Measurements from ENCODE around the gene RNF208. TPM values are rescaled to one million over a fixed set of nuclear protein-coding genes. Genes with fewer than 3 reads are reported as not detected.

RNF208 gene
- polyA plus RNA-seq, 1 of the 3 experiments (the other 2 are of a cell fraction) = 2.7 TPM

DNA sequence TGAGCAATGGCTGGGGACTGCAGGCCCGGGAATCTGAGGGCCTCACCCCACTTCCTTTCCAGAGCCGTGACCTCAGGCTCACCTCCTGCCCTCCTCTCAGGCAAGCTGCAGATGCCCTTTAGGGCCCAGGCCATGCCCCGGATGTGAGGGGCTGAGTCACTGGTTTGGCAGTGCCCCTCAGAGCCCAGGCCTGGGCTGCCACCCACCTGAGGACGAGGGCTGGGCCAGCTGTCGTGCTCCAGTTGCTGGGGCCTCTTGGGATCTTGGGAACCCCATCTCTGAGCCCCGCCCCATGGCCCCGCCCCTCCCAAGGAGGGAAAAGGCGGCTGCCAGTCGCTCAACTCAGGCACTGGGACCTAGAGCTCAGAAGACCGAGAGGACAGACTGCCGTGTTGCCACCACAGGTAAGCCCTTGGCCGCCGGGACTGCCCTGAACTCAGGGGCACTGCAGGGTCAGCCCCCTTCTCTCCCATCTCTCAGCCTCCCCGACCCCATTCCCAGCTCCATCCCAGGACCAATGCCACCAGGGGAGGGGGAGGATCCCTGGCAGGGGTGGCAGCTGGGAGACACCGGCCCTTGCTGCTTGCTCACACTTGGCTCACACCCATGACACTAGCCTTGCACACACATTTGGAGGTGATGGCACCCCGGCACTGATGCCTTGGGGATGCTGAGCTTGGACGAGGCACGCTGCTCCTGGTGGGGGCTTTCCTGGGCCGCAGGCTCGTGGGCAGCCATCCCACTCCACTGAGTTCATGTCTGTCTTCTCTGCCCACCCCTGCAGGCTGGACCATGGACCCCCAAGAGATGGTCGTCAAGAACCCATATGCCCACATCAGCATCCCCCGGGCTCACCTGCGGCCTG is 3.0 kb upstream of the RNF208 start, which contains the start of gene CYSRT1 (continued):
- TF ChIP-seq, protein P1, sequence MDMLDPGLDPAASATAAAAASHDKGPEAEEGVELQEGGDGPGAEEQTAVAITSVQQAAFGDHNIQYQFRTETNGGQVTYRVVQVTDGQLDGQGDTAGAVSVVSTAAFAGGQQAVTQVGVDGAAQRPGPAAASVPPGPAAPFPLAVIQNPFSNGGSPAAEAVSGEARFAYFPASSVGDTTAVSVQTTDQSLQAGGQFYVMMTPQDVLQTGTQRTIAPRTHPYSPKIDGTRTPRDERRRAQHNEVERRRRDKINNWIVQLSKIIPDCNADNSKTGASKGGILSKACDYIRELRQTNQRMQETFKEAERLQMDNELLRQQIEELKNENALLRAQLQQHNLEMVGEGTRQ (IDR thresholded peaks at IDR 0.05; ENCODE audit: borderline replicate concordance, low read depth, low read length) = no peak

DNA sequence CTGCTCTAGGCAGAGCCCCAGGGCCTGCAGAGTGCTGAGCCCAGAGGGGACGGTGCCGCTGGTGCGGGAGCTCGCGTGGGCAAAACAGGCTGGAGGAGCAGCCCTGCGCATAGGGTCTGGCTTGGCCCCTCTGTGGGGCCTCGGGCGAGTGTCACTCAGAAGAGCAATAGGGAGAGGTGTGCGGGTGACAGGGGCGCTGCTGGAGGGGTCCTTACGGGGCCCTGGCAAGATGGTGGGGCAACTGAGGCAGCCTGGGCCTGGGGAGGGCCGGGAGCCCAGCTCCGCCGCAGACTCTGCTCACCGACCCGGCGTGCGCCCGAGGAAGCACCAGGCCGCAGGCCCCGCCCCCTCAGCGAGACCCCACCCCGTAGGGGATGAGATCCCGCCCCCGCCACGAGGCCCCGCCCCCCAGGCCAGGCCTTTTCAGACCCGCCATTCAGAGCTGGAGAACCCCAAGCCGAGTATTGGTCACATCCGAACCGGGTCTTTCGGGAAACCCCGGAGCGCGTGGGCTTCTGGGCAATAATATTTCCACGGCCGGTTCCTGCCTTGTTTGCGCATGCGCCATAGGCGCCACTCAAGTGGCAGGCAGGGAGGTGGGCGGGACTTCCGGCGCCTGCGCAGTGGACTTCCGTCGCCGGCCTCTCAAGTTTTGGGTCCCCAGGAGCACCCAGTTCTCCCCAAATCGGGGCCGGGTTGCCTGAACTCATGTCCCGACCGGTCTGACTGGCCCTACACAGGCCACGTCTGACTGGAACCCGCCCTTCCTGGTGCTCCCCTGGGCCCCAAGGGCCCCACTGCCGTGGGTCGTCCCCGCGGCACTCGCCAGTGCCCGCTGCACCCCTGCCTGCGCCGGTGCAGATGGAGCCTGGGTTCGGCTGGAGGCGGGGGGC is 1.3 kb upstream of the RNF208 start:
- peak overlapping the region; percentile 75 to 86 for H3K27ac ChIP-seq (ENCODE audit: low read depth in 2 of 2, low read length in 1 of 2)
- no peaks in the 10 kb centered on the region for H3K36me3 ChIP-seq (replicated peaks in 1 of 2; ENCODE audit: control insufficient read depth in 1 of 2, insufficient read depth in 2 of 2, low read length in 1 of 2)
- peak overlapping the region; percentile 82 for H3K9ac ChIP-seq
- H3K9me3 ChIP-seq = no peaks in the 10 kb centered on the region
- no peaks in the 10 kb centered on the region for H3K79me2 ChIP-seq (ENCODE audit: insufficient read depth)
- ChIA-PET CTCF (interaction anchor here (0.6 to 7.7 kb wide), 10 partner anchors 14 to 177 kb away, joined by 3 to 95 read pairs (median 5); partner anchors contain the start of genes ANAPC2, NELFB, NPDC1 and SSNA1), POLR2A (interaction anchor here (0.8 to 3.4 kb wide), 9 partner anchors 17 to 136 kb away, joined by 3 to 18 read pairs (median 4); partner anchors contain the start of genes ANAPC2, MAN1B1, NDOR1 and SSNA1)
- peak overlapping the region; percentile 69 to 92 for H3K4me3 ChIP-seq (ENCODE audit: low read depth in 2 of 2, low read length in 1 of 2)
- peak overlapping the region; percentile 91 for H2AFZ ChIP-seq (ENCODE audit: low read depth)
- 2% methylated on average over 20 of the region's 63 CpGs for WGBS (ENCODE audit: low lambda C conversion rate)
- peak overlapping the region; percentile 99 for H3K4me2 ChIP-seq
- peaks cover 16% of the 10 kb centered on the region for H3F3A ChIP-seq (replicated peaks; ENCODE audit: insufficient read depth)
- DNase-seq = peak; percentile 99
- no peaks in the 10 kb centered on the region for H3K9me2 ChIP-seq
- H3K4me1 ChIP-seq (ENCODE audit: control insufficient read depth in 1 of 2, insufficient read depth in 2 of 2, low read depth in 1 of 2, low read length in 1 of 2) = peaks cover 5 to 41% of the 10 kb centered on the region in 2 experiments; a peak in 1 of 4 replicates
- no peaks in the 10 kb centered on the region for H3K27me3 ChIP-seq (ENCODE audit: insufficient read depth)
- TF ChIP-seq, protein P2, sequence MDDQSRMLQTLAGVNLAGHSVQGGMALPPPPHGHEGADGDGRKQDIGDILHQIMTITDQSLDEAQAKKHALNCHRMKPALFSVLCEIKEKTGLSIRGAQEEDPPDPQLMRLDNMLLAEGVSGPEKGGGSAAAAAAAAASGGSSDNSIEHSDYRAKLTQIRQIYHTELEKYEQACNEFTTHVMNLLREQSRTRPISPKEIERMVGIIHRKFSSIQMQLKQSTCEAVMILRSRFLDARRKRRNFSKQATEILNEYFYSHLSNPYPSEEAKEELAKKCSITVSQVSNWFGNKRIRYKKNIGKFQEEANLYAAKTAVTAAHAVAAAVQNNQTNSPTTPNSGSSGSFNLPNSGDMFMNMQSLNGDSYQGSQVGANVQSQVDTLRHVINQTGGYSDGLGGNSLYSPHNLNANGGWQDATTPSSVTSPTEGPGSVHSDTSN (IDR thresholded peaks at IDR 0.05) = peak; percentile 62
- peak; percentile 79 for TF ChIP-seq CHD2 (IDR thresholded peaks at IDR 0.05; ENCODE audit: low read length, partially characterized antibody)
- TF ChIP-seq SMC3 (IDR thresholded peaks at IDR 0.05; ENCODE audit: low read depth, low read length) = no peak
- no peak for TF ChIP-seq FOSL2 (IDR thresholded peaks at IDR 0.05; ENCODE audit: borderline replicate concordance, low read depth)
- TF ChIP-seq NFIC (IDR thresholded peaks at IDR 0.05; ENCODE audit: borderline replicate concordance) = no peak
- TF ChIP-seq POLR2AphosphoS5 (IDR thresholded peaks at IDR 0.05; ENCODE audit: low read depth, low read length) = peak; percentile 65
- peak; percentile 90 for TF ChIP-seq GABPA (IDR thresholded peaks at IDR 0.05; ENCODE audit: low read depth)
- TF ChIP-seq MEF2A (IDR thresholded peaks at IDR 0.05; ENCODE audit: borderline replicate concordance, low read depth) = no peak
- peak; percentile 81 for TF ChIP-seq NRF1 (IDR thresholded peaks at IDR 0.05; ENCODE audit: low read depth, low read length)
- no peak for TF ChIP-seq TCF12 (IDR thresholded peaks at IDR 0.05)
- no peak for TF ChIP-seq RCOR1 (IDR thresholded peaks at IDR 0.05; ENCODE audit: low read length)
- TF ChIP-seq SIN3A (IDR thresholded peaks at IDR 0.05; ENCODE audit: borderline replicate concordance, low read depth, low read length) = 0 out of 2 replicates have a peak, but pooled peaks have one; percentile 34
- no peak for TF ChIP-seq GATA2 (CRISPR knock-in tag; IDR thresholded peaks at IDR 0.05)
- TF ChIP-seq JUND (IDR thresholded peaks at IDR 0.05) = peak; percentile 35; the same call in 1 of the 2 replicates
- TF ChIP-seq, protein P3, sequence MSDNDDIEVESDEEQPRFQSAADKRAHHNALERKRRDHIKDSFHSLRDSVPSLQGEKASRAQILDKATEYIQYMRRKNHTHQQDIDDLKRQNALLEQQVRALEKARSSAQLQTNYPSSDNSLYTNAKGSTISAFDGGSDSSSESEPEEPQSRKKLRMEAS (IDR thresholded peaks at IDR 0.05; ENCODE audit: low read depth) = peak; percentile 54; the same call in 1 of the 2 replicates
- TF ChIP-seq, protein P4, sequence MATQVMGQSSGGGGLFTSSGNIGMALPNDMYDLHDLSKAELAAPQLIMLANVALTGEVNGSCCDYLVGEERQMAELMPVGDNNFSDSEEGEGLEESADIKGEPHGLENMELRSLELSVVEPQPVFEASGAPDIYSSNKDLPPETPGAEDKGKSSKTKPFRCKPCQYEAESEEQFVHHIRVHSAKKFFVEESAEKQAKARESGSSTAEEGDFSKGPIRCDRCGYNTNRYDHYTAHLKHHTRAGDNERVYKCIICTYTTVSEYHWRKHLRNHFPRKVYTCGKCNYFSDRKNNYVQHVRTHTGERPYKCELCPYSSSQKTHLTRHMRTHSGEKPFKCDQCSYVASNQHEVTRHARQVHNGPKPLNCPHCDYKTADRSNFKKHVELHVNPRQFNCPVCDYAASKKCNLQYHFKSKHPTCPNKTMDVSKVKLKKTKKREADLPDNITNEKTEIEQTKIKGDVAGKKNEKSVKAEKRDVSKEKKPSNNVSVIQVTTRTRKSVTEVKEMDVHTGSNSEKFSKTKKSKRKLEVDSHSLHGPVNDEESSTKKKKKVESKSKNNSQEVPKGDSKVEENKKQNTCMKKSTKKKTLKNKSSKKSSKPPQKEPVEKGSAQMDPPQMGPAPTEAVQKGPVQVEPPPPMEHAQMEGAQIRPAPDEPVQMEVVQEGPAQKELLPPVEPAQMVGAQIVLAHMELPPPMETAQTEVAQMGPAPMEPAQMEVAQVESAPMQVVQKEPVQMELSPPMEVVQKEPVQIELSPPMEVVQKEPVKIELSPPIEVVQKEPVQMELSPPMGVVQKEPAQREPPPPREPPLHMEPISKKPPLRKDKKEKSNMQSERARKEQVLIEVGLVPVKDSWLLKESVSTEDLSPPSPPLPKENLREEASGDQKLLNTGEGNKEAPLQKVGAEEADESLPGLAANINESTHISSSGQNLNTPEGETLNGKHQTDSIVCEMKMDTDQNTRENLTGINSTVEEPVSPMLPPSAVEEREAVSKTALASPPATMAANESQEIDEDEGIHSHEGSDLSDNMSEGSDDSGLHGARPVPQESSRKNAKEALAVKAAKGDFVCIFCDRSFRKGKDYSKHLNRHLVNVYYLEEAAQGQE (IDR thresholded peaks at IDR 0.05; ENCODE audit: low read depth, low read length) = no peak
- peak; percentile 47; the same call in 1 of the 2 replicates for TF ChIP-seq YY1 (IDR thresholded peaks at IDR 0.05; ENCODE audit: low read depth)
- TF ChIP-seq TAF1 (IDR thresholded peaks at IDR 0.05; ENCODE audit: borderline replicate concordance, low read depth, low read length) = peak; percentile 62; the same call in 1 of the 2 replicates
- TF ChIP-seq TEAD4 (IDR thresholded peaks at IDR 0.05; ENCODE audit: borderline replicate concordance, insufficient read depth) = no peak
- no peak for TF ChIP-seq FOXM1 (IDR thresholded peaks at IDR 0.05; ENCODE audit: low read depth)
- peak; percentile 73 for TF ChIP-seq ELF1 (IDR thresholded peaks at IDR 0.05)
- no peaks in the 10 kb centered on the region for H4K20me1 ChIP-seq (ENCODE audit: insufficient read depth)

Measured in SK-N-SH (cell line).